HUES6 (cell line): ENCODE measurements around the gene TMPRSS7.

Experiments
- H3K27ac ChIP-seq: 2 replicates; pipeline ENCODE4 v1.7.0; 2013; ENCODE audit warnings: low read depth, mild to moderate bottlenecking, low read length, inconsistent platforms
- H3K27me3 ChIP-seq: 2 replicates; pipeline ENCODE4 v1.6.1; 2013; ENCODE audit warnings: low read length; ENCODE audit not compliant: control insufficient read depth, insufficient read depth
- H3K36me3 ChIP-seq: 2 replicates; pipeline ENCODE4 v1.6.1; 2013; ENCODE audit warnings: low read length; ENCODE audit not compliant: control insufficient read depth, insufficient read depth
- H3K4me1 ChIP-seq: 2 replicates; pipeline ENCODE4 v1.6.1; 2013; ENCODE audit warnings: low read length; ENCODE audit not compliant: control insufficient read depth, insufficient read depth
- H3K4me3 ChIP-seq: 2 replicates; pipeline ENCODE4 v1.5.1; 2013; ENCODE audit warnings: low read depth, low read length
- H3K9ac ChIP-seq: one replicate; pipeline ENCODE4 v1.6.1; 2013; ENCODE audit warnings: mild to moderate bottlenecking, low read length
- H3K9me3 ChIP-seq: 2 replicates; pipeline ENCODE4 v1.6.1; 2013; ENCODE audit warnings: low read depth, low read length; ENCODE audit not compliant: control insufficient read depth, insufficient read depth

TMPRSS7 gene

DNA sequence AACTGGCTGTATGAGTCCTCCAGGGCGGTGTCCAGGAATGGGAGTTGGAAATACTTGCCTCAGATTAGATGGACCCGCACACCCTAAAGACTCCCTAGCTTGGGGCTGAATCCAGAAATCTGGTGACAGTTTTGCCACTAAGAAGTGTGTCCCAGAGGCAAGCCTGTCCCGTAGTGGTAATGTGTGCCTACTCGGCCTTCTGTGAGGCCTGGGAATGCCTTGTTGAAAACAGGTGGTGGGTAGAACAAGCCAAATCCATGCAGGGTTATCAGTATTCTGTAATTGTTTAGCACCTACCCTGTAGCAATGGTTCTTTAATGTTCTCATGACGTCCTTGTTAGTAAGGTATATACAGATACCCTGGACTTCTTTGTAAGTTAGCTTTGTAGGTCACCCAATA, 53.2 kb downstream of the TMPRSS7 start:
- peaks cover 15% of the 10 kb centered on the region for H3K27me3 ChIP-seq
- no peaks in the 10 kb centered on the region for H3K9me3 ChIP-seq
- H3K36me3 ChIP-seq: no peaks in the 10 kb centered on the region
- H3K4me3 ChIP-seq: peak overlapping the region; percentile 86
- H3K27ac ChIP-seq: no peak overlapping the region
- H3K4me1 ChIP-seq: peaks cover 39% of the 10 kb centered on the region
- H3K9ac ChIP-seq: no peak overlapping the region

DNA sequence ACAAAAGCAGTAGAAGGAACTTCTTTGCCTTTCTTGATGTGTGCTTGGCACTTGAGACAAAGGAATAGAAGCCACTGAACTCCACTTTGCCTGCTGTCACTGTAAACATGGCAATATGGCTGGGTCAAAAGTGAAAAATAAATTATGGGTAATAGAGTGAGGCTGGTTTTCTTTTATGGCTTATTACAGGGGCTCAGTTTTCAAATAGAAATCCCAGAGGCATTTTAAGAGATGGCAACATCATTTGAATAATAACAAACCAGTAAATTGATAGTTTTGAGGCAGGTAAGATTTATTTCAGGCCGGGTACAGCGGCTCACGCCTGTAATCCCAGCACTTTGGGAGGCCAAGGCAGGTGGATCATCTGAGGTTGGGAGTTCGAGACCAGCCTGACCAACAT, 54.4 kb downstream of the TMPRSS7 start:
- Histone ChIP-seq H3K27me3 (peaks cover 15% of the 10 kb centered on the region), H3K4me3 (no peak overlapping the region; the same call in 1 of the 2 replicates), H3K9ac (no peak overlapping the region), H3K27ac (no peak overlapping the region), H3K9me3 (no peaks in the 10 kb centered on the region), H3K4me1 (peaks cover 47% of the 10 kb centered on the region), H3K36me3 (no peaks in the 10 kb centered on the region)

- peaks cover 41% of the 10 kb centered on the region for H3K4me1 ChIP-seq
- H3K9ac ChIP-seq: no peak overlapping the region
Observed at GRCh38 chr3:112089956-112090886, 55.7 kb downstream of the TMPRSS7 start.

DNA sequence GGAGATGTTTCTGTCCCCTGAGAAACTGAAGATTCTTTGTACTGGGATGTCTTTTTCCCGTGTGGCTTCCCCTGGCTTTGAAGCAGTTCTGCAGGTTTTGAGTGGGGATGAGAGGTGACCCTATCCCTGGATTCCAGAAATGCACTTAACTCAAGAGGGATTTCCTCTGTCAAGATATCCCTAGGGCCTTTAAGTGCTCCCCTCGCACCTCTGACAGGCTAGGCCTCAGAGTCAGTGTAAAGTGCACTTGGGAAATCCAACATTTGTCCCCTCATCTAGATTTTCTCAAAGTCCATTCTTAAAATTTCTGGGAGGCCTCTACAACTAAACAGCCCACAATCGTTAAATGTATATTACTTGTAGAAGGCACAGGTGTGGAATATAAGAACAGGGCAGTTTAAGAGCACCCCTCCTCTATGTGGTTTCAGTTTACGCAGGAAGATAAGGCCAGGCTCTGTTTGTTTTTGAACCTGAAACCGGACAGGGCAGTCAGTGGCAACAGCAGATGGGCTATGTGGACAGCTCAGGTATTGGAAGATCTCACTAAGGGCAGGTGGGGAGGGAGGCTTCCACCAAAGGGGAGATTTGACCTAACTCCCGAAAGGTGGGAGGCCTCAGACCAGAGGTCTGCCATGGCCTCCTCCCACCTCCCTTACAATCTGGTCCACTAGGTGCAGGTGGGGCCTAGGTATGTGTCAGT, 56.5 kb downstream of the TMPRSS7 start:
- Histone ChIP-seq H3K9ac (no peak overlapping the region), H3K4me1 (peaks cover 36% of the 10 kb centered on the region), H3K36me3 (0 out of 2 replicates have a peak, but pooled peaks cover 5% of the 10 kb centered on the region), H3K27me3 (no peaks in the 10 kb centered on the region), H3K4me3 (no peak overlapping the region), H3K27ac (no peak overlapping the region), H3K9me3 (no peaks in the 10 kb centered on the region)

More at GRCh38 chr3:112089956-112090886, 55.7 kb downstream of the TMPRSS7 start:
- Histone ChIP-seq H3K4me3 (no peak overlapping the region), H3K27me3 (peaks cover 6% of the 10 kb centered on the region), H3K9me3 (no peaks in the 10 kb centered on the region), H3K36me3 (0 out of 2 replicates have a peak, but pooled peaks cover 5% of the 10 kb centered on the region), H3K27ac (no peak overlapping the region)

DNA sequence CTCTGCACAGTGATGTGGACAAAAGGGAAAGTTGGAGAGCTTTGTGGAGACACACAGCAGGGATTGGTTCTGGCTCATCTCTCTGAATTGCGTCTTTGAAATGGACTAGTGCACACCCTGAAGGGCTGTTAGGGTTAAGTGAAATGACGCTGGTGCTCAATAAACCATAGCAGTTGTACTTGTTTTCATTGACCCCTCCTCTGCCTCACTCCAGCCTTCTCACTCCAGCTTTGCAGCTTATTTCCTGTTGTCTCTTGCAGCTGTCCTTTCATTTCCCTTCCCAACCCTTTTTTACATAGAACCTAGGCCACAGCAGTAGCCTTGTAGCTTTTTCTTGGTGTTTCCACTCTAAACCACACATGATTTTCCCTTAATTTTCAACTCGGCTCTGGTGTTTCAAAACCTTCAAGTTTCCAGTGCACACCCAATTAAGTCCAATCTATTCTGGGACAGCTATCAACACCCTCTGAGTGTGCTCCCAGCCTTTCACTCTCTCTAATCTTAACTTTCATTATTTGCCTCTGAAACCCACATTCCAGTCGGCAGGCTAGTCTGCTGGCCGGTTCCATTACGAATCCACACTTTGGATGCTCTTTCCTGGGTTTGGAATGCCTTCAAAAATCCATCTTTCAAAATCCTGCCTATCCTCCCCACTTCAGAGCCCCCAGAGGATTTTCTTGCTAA, 58.1 kb downstream of the TMPRSS7 start:
- H3K4me3 ChIP-seq: no peak overlapping the region; the same call in 1 of the 2 replicates
- peak overlapping the region; percentile 5; the same call in 1 of the 2 replicates for H3K27ac ChIP-seq
- H3K9me3 ChIP-seq: no peaks in the 10 kb centered on the region
- peak overlapping the region; percentile 8 for H3K9ac ChIP-seq
- H3K4me1 ChIP-seq: peaks cover 32% of the 10 kb centered on the region
- no peaks in the 10 kb centered on the region for H3K27me3 ChIP-seq
- 0 out of 2 replicates have a peak, but pooled peaks cover 5% of the 10 kb centered on the region for H3K36me3 ChIP-seq

GRCh38 chr3:112093180-112093522, 58.6 kb downstream of the TMPRSS7 start:
- peak overlapping the region; percentile 8 for H3K9ac ChIP-seq
- peaks cover 28% of the 10 kb centered on the region for H3K4me1 ChIP-seq
- no peak overlapping the region for H3K4me3 ChIP-seq
- H3K36me3 ChIP-seq: 0 out of 2 replicates have a peak, but pooled peaks cover 5% of the 10 kb centered on the region
- H3K27ac ChIP-seq: peak overlapping the region; percentile 5; the same call in 1 of the 2 replicates
- H3K27me3 ChIP-seq: no peaks in the 10 kb centered on the region
- no peaks in the 10 kb centered on the region for H3K9me3 ChIP-seq

DNA sequence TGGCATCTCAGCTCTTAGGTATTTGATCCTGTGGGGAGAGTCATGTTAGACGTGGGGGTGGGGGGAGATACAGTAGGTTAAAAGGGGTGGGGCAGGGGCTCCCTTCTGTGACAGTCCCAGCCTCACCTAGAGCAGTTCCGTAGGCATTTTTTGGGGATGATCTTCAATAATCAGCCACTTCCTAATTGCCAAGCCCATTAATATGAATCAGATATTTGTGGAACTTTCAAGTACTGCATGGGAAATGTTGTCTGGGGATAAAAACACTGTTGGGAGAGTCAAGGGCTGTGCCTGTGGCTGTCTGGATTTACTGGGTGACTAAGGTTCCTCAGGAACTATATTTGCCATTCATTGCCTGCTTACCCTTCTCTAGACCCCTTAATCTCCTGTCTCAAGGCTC, 61.2 kb downstream of the TMPRSS7 start:
- Histone ChIP-seq H3K4me3 (no peak overlapping the region), H3K9ac (no peak overlapping the region), H3K27ac (peak overlapping the region; percentile 13; the same call in 1 of the 2 replicates), H3K9me3 (no peaks in the 10 kb centered on the region), H3K27me3 (no peaks in the 10 kb centered on the region), H3K36me3 (0 out of 2 replicates have a peak, but pooled peaks cover 5% of the 10 kb centered on the region), H3K4me1 (peaks cover 21% of the 10 kb centered on the region)

GRCh38 chr3:112096176-112096575, 61.6 kb downstream of the TMPRSS7 start:
- Histone ChIP-seq H3K27ac (peak overlapping the region; percentile 13; the same call in 1 of the 2 replicates), H3K9me3 (no peaks in the 10 kb centered on the region), H3K4me3 (no peak overlapping the region), H3K4me1 (peaks cover 21% of the 10 kb centered on the region), H3K9ac (no peak overlapping the region), H3K27me3 (no peaks in the 10 kb centered on the region), H3K36me3 (0 out of 2 replicates have a peak, but pooled peaks cover 5% of the 10 kb centered on the region)

GRCh38 chr3:112097378-112097777, 62.8 kb downstream of the TMPRSS7 start:
- H3K9me3 ChIP-seq: no peaks in the 10 kb centered on the region
- no peak overlapping the region for H3K9ac ChIP-seq
- no peaks in the 10 kb centered on the region for H3K27me3 ChIP-seq
- no peak overlapping the region for H3K4me3 ChIP-seq
- no peak overlapping the region for H3K27ac ChIP-seq
- H3K36me3 ChIP-seq: 0 out of 2 replicates have a peak, but pooled peaks cover 5% of the 10 kb centered on the region
- peaks cover 25% of the 10 kb centered on the region for H3K4me1 ChIP-seq

DNA sequence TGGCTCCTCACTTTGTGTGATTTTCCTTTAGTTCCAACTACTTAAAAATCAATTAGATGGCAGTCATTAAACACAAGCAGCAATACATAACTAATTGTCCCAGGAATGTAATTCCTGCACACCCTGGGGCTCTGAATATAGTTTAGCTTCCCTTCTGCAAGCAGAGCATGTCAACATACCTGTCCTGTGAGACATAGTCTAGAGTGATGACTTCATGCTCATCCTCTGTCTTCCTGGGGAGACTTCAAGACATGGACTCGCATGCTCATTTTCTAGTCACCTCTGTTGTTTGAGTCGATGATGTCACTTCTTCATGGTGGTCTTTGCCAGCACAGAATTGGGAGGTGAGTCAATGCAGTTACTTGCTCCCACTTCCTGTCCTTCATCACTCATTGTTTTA, 67.4 kb downstream of the TMPRSS7 start:
- peaks cover 11% of the 10 kb centered on the region; the same call in 1 of the 2 replicates for H3K36me3 ChIP-seq
- no peak overlapping the region for H3K27ac ChIP-seq
- no peaks in the 10 kb centered on the region for H3K9me3 ChIP-seq
- H3K27me3 ChIP-seq: no peaks in the 10 kb centered on the region
- H3K4me3 ChIP-seq: no peak overlapping the region
- H3K9ac ChIP-seq: no peak overlapping the region
- peaks cover 9% of the 10 kb centered on the region; the same call in 1 of the 2 replicates for H3K4me1 ChIP-seq
